Bladder microvascular endothelial cell (primary cell): ENCODE data around the gene FBXO11. TPM values are rescaled to one million over a fixed set of nuclear protein-coding genes. Genes with fewer than 3 reads are reported as not detected.

Source experiments
- total RNA-seq: library from RNA; depleted of rRNA; stranded (reverse); fragments of >200 nt; gene quantifications from 2 replicates; pipeline ENCODE4 v1.2.3, GENCODE V29; 2014

Gene FBXO11
- 41.6 and 141 TPM in 2 replicates for total RNA-seq

DNA sequence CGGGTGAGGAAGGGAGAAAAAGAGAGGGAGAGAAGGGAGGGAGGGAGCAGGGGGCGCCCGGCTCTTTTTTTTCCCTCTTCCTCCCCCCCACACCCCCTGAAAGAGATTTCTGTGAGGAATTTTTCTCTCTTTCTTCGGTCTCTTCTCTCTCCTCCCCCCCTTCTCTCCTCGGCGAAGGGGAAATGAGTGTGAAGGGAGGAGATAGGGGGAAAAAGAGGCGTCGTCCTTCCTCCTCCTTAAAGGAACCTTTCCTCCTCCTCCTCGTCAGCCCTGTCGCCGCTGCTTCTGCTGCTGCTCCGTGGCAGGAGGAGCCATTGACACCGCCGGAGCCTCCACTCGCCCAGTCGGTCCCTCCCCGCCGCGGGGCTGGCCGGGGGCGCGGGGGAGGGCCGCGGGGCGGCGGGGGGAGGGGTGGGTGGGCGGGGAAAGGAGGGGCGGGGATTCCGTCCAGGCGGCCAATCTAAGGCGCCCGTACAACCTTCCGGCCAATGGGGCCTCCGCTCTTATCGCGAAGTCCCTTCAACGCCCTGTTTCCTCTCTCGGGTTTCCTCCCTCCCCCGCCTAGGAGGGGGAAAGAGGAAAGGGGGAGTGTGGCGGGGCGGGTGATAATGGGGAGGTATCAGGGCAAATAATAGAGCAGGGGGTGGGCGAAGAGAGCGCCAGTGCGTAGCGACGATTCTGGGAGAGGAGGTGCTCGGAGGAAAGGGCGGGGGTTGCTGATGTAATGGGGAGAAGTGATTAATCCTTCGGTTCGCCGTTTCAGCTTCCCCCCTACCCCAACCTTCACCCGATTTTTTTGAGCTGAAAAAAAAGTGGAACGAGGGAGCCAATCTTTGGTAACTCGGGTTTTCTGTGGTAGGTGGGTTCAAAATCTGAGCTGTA is at the start of gene FBXO11:
Gene FBXO11, minus strand, starts transcription at position 342 of the 882 bp plus-strand sequence. CDS start 778 bp downstream, outside the sequence.

DNA sequence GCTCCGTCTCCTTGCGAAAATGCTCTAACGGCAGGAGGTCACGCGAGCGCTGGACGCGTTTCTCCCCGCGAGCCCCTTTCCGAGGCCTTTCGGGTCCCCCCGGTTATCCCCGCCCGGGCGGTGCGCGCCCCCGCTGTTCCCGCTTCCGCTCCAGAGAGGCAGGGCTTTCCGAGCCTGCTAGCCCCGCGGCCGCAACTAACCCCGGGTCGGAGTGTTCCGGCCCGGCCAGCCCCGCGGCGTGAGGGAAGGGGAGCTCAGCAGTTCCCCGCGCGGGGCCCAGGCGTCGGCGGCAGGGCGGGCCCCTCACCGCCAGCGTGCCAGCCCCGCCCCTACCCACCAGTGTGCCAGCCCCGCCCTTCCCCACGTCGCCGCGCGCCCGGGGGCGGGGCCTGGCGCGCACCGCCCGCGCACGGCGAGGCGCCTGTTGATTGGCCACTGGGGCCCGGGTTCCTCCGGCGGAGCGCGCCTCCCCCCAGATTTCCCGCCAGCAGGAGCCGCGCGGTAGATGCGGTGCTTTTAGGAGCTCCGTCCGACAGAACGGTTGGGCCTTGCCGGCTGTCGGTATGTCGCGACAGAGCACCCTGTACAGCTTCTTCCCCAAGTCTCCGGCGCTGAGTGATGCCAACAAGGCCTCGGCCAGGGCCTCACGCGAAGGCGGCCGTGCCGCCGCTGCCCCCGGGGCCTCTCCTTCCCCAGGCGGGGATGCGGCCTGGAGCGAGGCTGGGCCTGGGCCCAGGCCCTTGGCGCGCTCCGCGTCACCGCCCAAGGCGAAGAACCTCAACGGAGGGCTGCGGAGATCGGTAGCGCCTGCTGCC is 123.4 kb downstream of the FBXO11 start, which contains the start of gene MSH6:
Gene MSH6, plus strand, starts transcription at position 475 of the 815 bp plus-strand sequence. Its CDS starts 89 bp downstream, at position 564.

Other genes starting within 250 kb of the FBXO11 start
- gene MSH6, start 123.4 kb downstream of the FBXO11 start, total RNA-seq: 18.5 and 48.1 TPM in 2 replicates